DMS114 treated with DMSO at 0.1 percent for 48 hours (cell line): ENCODE data around the gene SPRR2D.
"Not testable (repeated sequence)": the region's sequence is repeated elsewhere in the genome, so short reads cannot be mapped to it uniquely, and the experiment has no call there.

Experiments used
- DNase-seq: peaks from one replicate; lab custom pipeline; 2025; ENCODE audit not compliant: unreplicated experiment; lab: John Stamatoyannopoulos, UW

SPRR2D gene

DNA sequence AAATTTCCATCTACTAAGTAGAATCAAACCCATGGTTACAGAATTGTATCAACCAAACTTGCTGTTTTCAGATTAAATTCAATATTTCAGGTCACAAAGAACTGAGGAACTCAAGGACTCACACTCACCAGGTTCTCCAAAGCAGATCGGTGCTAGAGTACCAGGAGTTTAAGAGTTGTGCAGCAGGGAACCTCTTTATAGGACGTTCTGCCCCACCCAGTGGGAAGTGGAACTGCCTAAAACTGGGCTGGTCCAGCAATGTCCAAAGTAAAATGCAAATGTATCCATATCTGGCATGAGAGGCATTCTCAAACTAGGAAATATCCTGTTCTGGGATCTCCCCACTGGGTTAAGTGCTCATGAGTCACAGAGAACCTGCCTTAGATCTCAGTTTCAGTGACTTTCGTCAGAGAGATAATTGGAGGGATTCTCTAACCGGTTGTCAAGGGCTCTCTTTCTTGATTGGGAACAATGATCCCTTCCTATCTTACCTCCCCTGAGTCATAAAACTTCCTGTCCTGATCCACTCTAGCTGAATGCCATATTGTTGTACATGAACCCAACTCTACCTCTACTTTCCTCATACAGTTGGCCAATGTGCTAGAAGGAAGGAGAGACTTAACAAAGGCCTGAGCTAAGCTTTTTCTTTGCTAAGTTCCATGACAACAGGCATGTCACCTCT is at the start of gene SPRR2D:
SPRR2D (minus strand) TSS at position 171 of the 682 bp plus-strand sequence. CDS start 774 bp downstream, outside the sequence.
- DNase-seq: no peak

DNA sequence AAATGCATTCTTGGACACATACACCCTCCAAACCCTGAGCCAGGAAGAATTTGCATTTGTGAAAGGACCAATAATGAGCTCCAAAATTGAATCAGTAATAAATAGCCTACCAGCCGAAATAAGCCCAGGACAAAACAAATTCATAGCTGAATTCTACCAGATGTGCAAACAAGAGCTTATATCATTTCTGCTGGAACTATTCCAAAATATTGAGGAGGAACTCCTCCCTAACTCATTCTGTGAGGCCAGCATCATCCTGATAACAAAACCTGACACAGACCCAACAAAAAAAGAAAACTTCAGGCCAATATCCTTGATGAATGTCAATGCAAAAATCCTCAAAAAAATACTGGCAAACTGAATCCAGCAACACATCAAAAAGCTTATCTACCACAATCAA is 46.7 kb upstream of the SPRR2D start:
- DNase-seq: no peak

DNA sequence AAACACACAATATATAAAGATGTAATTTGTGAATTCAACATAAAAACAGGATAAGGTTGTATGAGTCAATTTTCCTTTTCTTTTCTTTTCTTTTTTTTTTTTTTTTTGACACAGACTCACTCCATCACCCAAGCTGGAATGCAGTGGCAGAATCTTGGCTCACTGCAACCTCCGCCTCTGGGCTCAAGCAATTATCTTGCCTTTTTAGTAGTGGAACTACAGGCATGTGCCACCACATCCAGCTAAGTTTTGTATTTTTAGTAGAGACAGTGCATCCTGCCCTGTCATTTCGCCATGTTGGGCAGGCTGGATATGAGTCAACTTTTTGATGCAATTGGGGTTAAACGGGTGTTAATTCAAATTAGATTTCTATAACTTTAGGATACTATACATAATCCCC is 40.8 kb upstream of the SPRR2D start:
- no peak for DNase-seq

DNA sequence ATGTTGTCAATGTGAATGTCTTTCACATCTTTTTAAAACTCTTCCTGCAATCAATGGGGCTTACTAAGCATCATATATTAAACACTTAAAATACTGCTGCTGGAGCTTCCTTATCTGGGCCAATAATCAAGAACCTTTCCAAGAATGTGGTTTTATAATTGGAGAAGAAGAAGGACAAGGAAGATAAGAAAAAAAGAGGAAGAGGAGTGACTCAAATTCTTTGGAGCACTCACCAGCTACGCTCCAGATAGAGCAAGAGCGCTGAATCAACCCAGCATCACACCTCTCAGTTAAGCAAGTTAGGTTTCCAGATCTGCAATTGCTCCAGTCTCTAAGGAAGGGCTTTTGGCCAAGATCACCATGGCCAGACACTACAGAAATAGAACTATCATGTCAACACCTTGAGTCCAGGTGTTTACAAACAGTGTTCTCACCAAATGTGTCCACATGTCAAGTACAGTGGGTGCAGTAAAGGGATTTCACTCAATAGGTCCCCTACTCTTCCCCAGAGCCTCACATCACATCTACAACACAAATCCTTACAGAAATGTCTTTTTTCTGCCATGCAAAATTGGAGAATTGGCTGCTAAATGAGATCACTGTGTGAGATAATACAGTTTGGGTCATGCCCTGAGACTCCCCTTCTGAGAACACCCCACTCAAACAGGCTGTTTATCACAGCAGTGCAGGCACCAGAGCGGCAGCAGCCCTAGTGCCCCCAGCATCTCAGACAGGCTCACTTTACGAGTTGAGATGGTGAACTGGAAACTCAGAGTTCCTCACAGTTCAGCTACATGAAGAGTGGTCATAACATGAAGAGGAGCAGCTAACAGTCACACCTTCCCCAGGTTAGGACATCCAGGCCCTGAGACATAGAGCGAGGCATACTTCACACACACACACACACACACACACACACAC is 32.1 kb upstream of the SPRR2D start:
- no peak for DNase-seq

DNA sequence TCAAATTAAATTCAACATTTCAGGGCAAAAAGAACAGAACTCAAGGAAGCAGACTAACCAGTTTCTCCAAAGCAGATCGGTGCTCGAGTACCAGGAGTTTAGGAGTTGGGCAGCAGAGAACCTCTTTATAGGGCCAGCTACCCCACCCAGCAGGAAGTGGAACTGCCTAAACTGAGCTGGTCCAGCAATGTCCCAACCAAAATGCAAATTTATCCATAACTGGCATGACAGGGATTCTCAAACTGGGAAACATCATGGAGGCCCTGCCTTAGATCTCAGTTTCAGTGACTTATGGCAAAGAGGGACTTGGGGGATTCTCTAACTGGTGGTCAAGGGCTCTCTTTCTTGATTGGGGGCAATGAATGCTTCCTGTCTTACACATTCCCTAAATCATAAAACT is 30.6 kb upstream of the SPRR2D start, which contains the start of gene SPRR2B:
SPRR2B (minus strand) TSS at position 101 of the 400 bp plus-strand sequence. CDS start 772 bp downstream, outside the sequence.
- no peak for DNase-seq

DNA sequence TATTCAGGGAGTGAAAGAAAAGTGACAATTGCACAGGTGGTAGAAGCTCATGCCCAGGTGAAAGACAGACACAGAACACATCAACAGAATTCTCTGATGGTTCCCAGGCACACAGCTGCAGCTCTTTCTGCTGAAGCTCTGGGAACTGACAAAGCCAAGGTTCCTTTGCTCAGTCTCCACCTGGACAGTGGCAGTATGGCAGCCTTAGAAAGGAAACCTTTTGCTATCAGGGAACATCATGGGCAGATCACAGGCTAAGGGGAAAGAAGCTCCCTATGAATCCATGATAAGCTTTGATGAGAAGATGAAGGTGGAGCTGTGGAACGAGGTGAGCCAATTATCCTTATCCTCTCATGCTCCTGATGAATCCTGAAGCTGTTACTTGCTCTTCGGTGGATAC is 29.3 kb upstream of the SPRR2D start:
- no peak for DNase-seq

DNA sequence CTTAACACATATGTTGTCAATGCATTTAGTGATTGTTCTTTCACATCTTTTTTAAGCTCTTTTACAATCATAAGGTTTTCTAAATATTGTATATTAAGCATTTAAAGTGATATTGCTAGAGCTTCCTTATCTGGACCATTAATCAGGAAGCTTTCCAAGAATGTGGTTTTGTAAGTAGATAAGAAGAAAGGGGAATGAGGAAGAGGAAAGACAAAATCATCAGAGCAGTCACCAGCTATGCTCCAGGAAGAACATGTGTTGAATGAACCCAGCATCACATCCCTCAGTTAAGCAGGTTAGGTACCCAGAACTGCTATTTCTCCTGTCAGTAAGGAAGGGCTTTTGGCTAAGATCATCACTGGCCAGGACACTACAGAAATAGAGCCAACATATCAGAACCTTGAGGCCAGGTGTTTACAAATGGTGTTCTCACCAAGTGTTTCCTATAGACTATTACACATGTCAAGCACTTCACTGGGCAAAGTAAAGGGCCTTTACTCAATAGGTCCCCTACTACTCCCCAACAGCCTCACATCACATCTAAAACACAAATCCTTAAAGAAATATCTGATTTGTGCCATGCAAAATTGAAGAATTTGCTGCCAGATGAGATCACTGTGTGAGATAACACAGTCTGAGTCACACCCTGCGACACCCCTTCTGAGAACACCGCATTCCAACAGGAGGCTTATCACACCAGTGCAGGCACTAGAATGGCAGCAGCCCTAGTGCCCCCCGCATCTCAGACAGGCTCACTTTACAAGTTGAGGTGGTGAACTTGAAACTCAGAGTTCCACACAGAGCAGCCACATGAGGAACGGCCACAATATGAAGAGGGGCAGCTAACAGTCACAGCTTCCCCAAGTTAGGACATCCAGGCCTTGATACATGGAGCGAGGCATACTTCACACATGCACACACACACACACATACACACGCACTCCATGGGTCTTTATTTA is 18.2 kb upstream of the SPRR2D start:
- no peak for DNase-seq

DNA sequence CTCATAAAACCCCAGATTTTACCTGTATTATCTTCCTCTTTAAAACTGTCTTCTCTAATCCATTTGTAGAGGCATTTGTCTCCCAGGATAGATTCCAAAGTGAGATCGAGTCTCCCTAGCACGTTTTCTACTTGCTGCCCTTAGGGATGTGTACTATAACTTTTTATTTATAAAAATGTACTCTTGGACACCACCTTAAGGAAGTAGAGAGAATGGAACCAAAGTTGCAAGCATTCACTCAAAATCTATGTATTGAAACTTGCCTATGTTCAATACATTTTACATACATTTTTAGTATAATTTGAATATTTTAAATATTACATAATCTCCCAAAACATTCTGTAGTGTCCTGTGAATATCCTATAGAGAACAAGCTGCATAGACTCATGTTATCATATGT is 17.2 kb upstream of the SPRR2D start:
- DNase-seq: no peak

DNA sequence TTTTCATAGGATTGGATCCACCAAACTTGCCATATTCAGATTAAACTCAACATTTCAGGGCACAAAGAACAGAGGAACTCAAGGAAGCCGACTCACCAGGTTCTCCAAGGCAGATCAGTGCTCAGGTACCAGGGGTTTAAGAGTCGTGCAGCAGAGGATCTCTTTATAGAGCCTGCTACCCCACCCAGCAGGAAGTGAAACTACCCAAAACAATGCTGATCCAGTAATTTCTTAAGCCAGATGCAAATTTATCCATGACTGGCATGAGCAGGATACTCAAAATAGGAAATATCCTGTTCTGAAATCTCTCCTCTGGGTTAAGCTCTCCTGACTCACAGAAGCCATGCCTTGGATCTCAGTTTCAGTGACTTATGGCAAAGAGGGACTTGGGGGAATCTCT is 16.5 kb upstream of the SPRR2D start, which contains the start of gene SPRR2A:
SPRR2A (minus strand) TSS at position 138 of the 400 bp plus-strand sequence. CDS start 777 bp downstream, outside the sequence.
- no peak for DNase-seq

DNA sequence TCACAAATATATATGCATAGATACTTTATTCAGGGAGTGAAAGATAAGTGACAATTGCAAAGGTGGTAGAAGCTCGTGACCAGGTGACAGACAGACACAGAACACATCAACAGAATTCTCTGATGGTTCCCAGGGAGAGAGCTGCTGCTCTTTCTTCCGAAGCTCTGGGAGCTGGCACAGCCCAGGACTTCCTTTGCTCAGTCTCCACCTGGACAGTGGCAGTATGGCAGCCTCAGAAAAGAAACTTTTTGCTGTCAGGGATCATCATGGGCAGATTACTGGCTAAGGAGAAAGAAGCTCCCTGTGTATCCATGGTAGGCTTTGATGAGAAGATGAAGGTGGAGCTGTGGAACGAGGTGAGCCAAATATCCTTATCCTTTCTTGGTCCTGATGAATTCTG is 15.2 kb upstream of the SPRR2D start:
- DNase-seq: not testable (repeated sequence)

DNA sequence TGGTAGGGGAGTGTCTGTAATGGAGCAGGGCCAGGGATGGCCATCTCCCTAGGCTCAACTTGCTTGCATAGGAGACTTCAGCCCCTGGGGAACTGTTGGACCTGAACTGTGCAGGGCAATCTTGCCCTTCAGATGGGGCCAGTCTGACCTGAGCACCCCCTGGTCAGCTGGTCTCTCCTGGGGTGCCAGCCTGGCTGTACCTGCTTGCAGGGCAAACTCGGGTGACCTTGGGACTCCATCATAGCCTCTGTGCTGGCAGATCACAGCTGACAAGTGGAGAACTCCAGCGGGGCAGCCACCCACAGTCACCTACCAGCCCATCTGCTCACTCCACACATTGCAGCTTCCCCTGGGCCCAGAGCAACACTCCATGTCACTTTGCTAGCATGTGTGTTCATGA is 8.3 kb upstream of the SPRR2D start:
- DNase-seq: no peak

DNA sequence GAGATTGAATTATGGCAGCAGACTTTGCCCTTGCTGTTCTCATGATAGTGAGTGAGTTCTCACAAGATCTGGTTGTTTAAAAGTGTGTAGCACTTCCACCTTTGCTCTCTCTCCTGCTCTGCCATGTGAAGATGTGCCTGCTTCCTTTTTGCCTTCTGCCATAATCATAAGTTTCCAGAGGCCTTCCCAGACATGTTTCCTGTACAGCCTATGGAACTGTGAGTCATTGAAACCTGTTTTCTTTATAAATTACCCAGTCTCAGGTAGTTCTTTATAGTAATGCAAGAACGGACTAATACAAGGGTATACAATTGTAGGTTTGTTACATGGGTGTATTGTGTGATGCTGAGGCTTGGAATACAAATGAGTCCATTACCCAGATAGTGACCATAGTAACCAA is 5.7 kb downstream of the SPRR2D start:
- DNase-seq: no peak

DNA sequence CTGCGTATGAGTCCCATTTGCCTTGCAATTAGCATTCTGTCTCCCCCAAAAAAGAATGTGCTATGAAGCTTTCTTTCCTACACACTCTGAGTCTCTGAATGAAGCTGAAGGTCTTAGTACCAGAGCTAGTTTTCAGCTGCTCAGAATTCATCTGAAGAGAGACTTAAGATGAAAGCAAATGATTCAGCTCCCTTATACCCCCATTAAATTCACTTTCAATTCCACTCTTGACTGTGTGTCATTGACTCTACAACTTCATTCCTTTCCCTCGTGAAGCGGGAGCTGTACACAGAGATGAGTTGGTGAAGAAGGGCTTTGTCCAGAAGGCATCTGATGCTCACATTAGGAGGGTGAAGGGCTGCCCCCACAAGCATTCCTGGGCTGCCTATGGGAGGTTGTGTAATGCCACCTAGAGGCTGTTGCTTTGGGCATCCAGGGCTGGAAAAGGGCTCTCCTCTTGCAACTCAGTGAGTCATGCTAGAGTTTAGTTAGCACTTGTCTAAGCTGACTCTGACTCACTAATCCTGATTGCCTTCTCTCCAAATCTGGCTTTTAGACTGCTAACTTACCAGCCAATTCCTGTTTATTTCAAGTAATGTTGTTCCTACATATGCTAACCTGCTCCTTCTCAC is 8.1 kb downstream of the SPRR2D start:
- no peak for DNase-seq

DNA sequence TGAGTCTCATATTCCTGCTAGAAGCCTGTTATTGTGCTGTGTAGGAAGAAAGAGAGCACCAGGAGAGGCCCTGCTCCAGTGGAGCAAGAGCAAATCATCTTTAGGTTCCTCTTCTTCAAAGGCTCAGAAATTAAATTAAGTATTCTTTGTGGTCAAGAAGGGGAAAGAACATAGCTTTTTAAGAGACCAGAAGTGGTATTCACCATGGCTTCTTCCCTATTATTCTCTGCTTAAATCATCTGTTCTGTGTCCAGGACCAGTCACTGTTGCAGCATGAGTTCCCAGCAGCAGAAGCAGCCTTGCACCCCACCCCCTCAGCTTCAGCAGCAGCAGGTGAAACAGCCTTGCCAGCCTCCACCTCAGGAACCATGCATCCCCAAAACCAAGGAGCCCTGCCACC is 8.8 kb downstream of the SPRR2D start:
- DNase-seq: no peak

DNA sequence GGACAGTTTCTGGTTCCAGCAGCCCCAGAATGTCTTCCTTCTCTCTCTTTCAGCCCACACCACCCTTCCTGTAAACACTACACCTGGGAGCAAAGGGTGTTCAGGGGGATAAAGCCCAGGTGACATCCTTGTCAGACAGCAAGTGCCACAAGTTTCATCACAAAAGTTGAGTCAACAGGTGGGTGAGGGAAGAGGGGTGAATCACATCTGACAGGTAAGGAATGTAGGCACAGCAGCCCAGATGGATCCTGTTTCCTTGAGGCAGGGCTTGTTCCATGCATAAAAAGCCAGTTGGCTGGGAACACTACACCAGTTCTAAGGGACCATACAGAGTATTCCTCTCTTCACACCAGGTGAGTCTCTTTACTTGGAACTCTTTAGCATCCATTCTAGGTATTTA is 10.0 kb downstream of the SPRR2D start, which contains the start of gene SPRR1B:
SPRR1B (plus strand) TSS at position 309 of the 400 bp plus-strand sequence. CDS start 1,143 bp downstream, outside the sequence.
- no peak for DNase-seq

DNA sequence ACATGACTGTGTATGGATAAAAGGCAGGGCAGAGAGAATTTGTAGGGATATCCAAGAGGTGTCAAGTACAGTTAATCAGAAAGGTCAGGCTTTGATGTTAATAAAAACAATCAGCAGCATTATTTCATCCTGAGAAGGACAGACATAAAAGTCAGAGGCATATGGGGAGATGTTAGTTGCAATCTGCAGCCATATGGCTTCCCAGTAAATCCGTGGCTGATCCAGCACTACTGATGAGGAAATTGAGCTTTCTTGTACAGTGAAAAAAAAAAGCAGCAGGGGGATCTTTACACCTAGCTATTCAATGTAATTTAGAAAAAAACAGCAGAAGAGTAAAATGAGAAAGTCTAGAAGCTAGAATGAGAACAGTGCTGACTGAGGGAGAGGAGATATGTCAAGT is 12.2 kb downstream of the SPRR2D start:
- no peak for DNase-seq

DNA sequence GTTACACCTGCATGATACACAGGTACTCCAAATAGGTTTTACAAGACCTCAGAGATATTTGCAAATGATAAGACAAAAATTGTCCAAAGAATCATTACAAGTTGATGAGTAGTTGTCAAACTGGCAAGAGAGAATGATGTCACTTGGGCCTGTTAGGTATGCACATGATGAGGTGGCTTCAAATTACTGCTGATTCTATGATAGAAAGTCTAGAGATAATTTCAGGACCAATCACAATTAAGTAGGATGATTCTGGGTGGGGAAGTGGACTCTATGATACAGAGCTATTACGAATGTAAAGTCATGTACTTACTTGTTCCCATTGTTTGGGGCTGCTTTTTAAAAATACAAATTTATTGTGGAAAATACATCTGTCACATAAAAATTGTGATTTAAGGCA is 15.1 kb downstream of the SPRR2D start:
- no peak for DNase-seq

DNA sequence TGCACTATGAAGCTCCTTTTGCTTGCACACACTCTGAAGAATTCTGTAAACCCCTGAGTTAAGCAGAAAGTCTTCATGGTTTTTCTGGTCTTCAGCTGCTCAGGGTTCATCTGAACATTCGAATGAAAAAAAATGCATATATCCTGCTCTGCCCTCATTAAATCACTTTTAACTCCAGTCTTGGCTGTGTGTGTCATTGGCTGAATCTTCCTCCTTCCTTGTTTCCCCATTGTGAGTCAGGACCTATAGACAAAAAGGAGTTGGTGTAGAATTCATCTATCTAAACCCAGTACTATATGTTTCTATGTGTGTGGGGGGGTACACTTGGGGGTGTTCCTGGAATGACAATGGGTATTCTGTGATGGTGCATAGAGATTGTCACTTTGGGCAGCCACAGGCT is 16.5 kb downstream of the SPRR2D start:
- no peak for DNase-seq

DNA sequence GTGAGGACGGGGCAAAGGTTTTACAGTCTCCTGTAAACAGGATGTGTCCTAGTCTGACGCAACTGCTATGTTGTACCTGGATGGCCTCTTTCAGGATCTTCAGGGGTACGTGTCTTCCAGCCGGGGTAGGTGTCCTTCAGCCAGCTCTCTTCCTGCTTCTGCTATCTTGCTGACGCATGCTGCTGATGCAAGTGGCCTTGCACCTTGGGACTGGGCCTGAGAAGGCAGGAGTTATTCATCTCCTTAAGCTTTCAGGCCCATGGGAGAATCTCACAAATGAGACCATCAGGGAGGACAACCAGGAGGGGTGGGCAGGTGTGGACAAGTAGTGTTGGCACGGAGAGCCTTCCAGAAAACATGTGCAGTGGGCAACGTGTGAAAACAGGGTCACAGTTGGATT is 17.8 kb downstream of the SPRR2D start:
- DNase-seq: no peak

DNA sequence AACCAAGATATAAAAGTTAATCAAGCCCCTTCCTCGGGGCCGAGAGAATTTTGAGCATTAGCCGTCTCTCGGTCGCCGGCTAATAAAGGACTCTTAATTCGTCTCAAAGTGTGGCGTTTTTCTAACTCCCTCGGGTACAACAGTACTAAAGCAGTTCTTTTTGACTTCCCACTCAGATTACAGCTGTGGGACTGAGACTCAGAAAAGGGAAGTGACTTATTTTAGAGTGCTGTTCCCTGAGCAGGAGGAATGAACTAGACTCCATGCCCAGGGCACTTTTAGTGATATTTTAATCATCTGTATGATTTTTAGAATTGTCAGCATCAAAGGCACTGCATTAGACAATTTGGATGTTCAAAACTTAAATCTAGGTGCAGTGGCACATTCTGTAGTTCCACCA is 18.6 kb downstream of the SPRR2D start:
- DNase-seq: not testable (repeated sequence)
